Stimulated activated CD8-positive, alpha-beta memory T cell treated with anti-CD3 and anti-CD28 coated beads, Interleukin-2, amount 100 ng/mL, for 1 hour (primary cell): Measurements from ENCODE around the gene SCN9A.
"Not testable (repeated sequence)": the region's sequence is repeated elsewhere in the genome, so short reads cannot be mapped to it uniquely, and the experiment has no call there.

Experiments used
- DNase-seq, 2 donors: peaks; one replicate each; pipeline ENCODE4 v3.0.0-alpha.2; 2020; ENCODE audit warnings: low read depth in 2 of 2

SCN9A gene

GRCh38 chr2:166375195-166375735 is 479 bp downstream of the SCN9A start:
- DNase-seq = no peak

- DNase-seq = no peak
Observed at GRCh38 chr2:166373951-166374350, 1.8 kb downstream of the SCN9A start.

GRCh38 chr2:166373539-166373938 is 2.2 kb downstream of the SCN9A start:
- DNase-seq = no peak

GRCh38 chr2:166373105-166373504 is 2.6 kb downstream of the SCN9A start:
- no peak for DNase-seq

- no peak for DNase-seq
Observed at GRCh38 chr2:166372046-166372445, 3.7 kb downstream of the SCN9A start.

GRCh38 chr2:166365803-166366420 is 9.8 kb downstream of the SCN9A start:
- no peak for DNase-seq

GRCh38 chr2:166365239-166365638 is 10.5 kb downstream of the SCN9A start:
- no peak for DNase-seq

- DNase-seq = no peak
Observed at GRCh38 chr2:166364476-166365161, 11.1 kb downstream of the SCN9A start.

- no peak for DNase-seq
Observed at GRCh38 chr2:166361351-166362153, 14.2 kb downstream of the SCN9A start.

GRCh38 chr2:166360906-166361305 is 14.8 kb downstream of the SCN9A start:
- no peak for DNase-seq

GRCh38 chr2:166360426-166360825 is 15.3 kb downstream of the SCN9A start:
- no peak for DNase-seq

GRCh38 chr2:166357950-166358321 is 17.8 kb downstream of the SCN9A start:
- DNase-seq = not testable (repeated sequence)

- no peak for DNase-seq
Observed at GRCh38 chr2:166357068-166357949, 18.4 kb downstream of the SCN9A start.

GRCh38 chr2:166351319-166351718 is 24.4 kb downstream of the SCN9A start:
- DNase-seq = no peak

- no peak for DNase-seq
Observed at GRCh38 chr2:166350525-166350924, 25.2 kb downstream of the SCN9A start.

- no peak for DNase-seq
Observed at GRCh38 chr2:166344286-166345113, 31.2 kb downstream of the SCN9A start.

GRCh38 chr2:166343467-166343866 is 32.3 kb downstream of the SCN9A start:
- no peak for DNase-seq

GRCh38 chr2:166341426-166341825 is 34.3 kb downstream of the SCN9A start:
- no peak for DNase-seq

GRCh38 chr2:166338831-166339339 is 36.9 kb downstream of the SCN9A start:
- DNase-seq = no peak

GRCh38 chr2:166337932-166338331 is 37.8 kb downstream of the SCN9A start:
- DNase-seq = no peak
